HG02973 (cell line): ENCODE data around the gene KPNA1.
A peak's percentile ranks its signal among the peaks of the same experiment; 100 is the strongest.

Source experiments
- ATAC-seq: cut with Tn5 transposase; IDR thresholded peaks from one replicate; pipeline ENCODE4 v1.9.1; 2021; ENCODE audit warnings: moderate library complexity; ENCODE audit not compliant: unreplicated experiment

KPNA1 gene

DNA sequence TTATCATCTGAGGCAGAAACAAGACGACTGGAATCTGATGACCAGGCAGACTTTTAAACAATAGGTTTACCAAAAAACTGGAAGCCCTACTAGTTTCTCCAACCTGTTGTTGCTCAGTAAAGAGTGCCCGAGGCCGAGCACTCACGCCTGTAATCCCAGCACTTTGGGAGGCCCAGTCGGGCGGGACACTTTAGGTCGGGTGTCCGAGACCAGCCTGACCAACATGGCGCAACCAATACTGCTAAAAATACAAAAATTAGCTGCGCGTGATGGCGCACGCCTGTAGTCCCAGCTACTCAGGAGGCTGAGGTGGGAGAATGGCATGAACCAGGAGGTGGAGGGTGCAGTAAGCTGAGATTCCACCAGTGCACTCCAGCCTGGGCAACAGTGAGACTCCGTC is 97.8 kb downstream of the KPNA1 start:
- no peak for ATAC-seq

GRCh38 chr3:122415762-122416654 is 98.7 kb downstream of the KPNA1 start, which contains the start of gene WDR5B:
Gene WDR5B, minus strand, starts transcription at chr3:122416062. Its CDS starts 534 bp downstream, at chr3:122415528.
- peak; percentile 83 for ATAC-seq

GRCh38 chr3:122415104-122415744 is 99.5 kb downstream of the KPNA1 start:
- peak; percentile 59 for ATAC-seq

GRCh38 chr3:122414391-122414790 is 100.3 kb downstream of the KPNA1 start:
- no peak for ATAC-seq

- ATAC-seq: no peak
Measured at GRCh38 chr3:122410639-122411038, 104.1 kb downstream of the KPNA1 start.

- no peak for ATAC-seq
Measured at GRCh38 chr3:122410111-122410510, 104.6 kb downstream of the KPNA1 start.

- ATAC-seq: no peak
Measured at GRCh38 chr3:122409446-122409845, 105.3 kb downstream of the KPNA1 start.

GRCh38 chr3:122407946-122408345 is 106.8 kb downstream of the KPNA1 start:
- ATAC-seq: no peak

DNA sequence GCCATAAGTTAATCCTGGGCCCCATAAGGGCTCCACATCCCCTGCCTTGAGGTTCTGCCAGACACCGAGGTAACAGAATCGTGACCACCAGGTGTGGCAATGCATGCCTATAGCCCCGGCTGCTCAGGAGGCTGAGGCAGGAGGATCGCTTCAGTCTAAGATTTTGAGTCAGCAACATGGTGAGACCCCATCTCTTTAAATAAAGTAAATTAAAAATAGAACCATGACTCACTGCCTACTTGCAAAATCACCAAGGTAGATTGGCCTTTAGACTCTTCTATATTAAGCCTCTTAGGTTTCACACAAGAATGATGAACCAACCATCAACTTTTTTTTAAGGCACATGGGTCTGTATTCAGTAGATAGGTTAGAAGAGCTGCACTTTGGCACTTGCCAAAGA is 108.5 kb downstream of the KPNA1 start:
- ATAC-seq: no peak

GRCh38 chr3:122405015-122405414 is 109.7 kb downstream of the KPNA1 start:
- ATAC-seq: no peak

GRCh38 chr3:122403489-122403888 is 111.2 kb downstream of the KPNA1 start:
- ATAC-seq: no peak

- no peak for ATAC-seq
Measured at GRCh38 chr3:122398920-122399319, 115.8 kb downstream of the KPNA1 start.

DNA sequence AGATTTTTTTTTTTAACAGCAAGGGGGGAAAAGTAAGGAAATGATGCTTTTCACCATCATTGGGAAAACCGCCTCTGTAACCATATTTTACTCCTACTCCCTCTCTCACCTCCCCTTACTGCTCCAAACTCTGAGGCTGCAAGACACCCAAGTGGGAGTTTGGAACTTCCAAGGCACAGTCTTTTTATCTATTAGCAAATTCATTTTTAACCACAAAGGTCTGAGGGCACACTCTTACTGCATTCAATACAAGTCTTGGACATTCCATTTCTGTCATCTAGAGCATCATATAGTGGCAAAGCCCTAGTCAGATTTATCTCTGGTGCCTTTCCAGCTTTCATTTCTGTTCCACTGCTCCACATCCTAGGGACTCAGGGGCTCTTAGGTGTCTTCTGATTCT is 117.5 kb downstream of the KPNA1 start:
- ATAC-seq: no peak

DNA sequence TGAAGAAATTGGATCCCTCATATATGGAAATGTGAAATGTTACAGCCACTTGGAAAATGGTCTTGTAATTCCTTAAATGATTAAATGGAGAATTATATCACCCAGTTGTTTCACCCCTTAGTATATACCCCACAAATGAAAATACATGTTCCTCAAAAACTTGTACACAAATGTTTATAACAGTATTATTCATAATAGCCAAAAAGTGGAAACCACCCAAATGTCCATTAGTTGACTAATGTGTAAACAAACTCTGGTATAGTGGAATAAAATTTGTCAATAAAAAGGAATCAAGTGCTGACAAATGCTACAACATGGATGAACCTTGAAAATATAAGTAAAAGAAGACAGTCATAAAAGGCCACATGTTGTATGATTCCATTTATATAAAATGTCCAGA is 118.2 kb downstream of the KPNA1 start:
- ATAC-seq: no peak

GRCh38 chr3:122395582-122395981 is 119.2 kb downstream of the KPNA1 start:
- no peak for ATAC-seq

DNA sequence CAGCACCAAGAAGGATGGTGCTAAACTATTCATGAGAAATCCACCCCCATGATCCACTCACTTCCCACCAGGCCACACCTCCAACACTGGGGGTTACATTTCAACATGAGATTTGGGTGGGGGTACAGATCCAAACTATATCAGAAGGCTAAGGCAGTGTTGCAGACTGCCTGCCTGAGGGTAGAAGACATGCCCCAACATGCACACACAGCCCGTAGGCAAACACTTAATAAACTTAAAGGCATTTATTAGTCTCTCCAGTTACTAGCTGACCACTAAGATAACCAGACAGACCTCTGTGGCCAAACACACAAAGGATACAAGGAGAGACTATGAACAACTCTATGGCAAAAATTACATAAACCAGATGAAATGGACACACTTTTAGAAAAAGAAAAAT is 120.6 kb downstream of the KPNA1 start:
- ATAC-seq: no peak

- no peak for ATAC-seq
Measured at GRCh38 chr3:122392868-122393844, 121.6 kb downstream of the KPNA1 start.

- ATAC-seq: no peak
Measured at GRCh38 chr3:122391681-122392446, 122.9 kb downstream of the KPNA1 start.

- no peak for ATAC-seq
Measured at GRCh38 chr3:122390665-122391064, 124.1 kb downstream of the KPNA1 start.

GRCh38 chr3:122389892-122390291 is 124.8 kb downstream of the KPNA1 start:
- ATAC-seq: no peak
